ENCODE measurements around the gene EIF4G3. TPM values are rescaled to one million over a fixed set of nuclear protein-coding genes. Genes with fewer than 3 reads are reported as not detected.

Gene EIF4G3
- total RNA-seq, 1 experiment from 2014 or later: 72.0 TPM

GRCh38 chr1:20760322-20760721 is 416.4 kb downstream of the EIF4G3 start:
- Histone ChIP-seq H3K4me1 (ENCODE audit: insufficient read depth, low read length) (no peaks in the 10 kb centered on the region; the same call in 1 of the 2 replicates), H2BK120ac (ENCODE audit: low read depth, low read length, poor library complexity, severe bottlenecking) (no peak overlapping the region), H3K9ac (ENCODE audit: extremely low read depth, insufficient read length, low read length) (no peak overlapping the region), H2BK12ac (ENCODE audit: insufficient read length, low read depth, low read length) (no peak overlapping the region), H3K79me1 (ENCODE audit: insufficient read depth, low read depth, low read length, poor library complexity, severe bottlenecking) (peaks cover 5% of the 10 kb centered on the region), H2BK20ac (ENCODE audit: low read depth, low read length, poor library complexity, severe bottlenecking) (no peak overlapping the region), H2AK5ac (ENCODE audit: insufficient read length, low read length) (no peak overlapping the region), H4K91ac (ENCODE audit: insufficient read length, low read depth, low read length) (no peak overlapping the region), H2BK5ac (ENCODE audit: insufficient read length, low read length) (no peak overlapping the region), H3K56ac (ENCODE audit: insufficient read length, low read depth, low read length) (no peak overlapping the region), H3K23ac (ENCODE audit: insufficient read length, low read depth, low read length) (no peak overlapping the region), H4K20me1 (ENCODE audit: control insufficient read depth, insufficient read depth, insufficient read length) (no peaks in the 10 kb centered on the region), H3K27me3 (ENCODE audit: insufficient read depth, low read length) (no peaks in the 10 kb centered on the region), H3K79me2 (ENCODE audit: insufficient read depth, low read length) (no peaks in the 10 kb centered on the region), H3K9me3 (ENCODE audit: control insufficient read depth, low read depth, low read length) (no peaks in the 10 kb centered on the region), H3K14ac (ENCODE audit: insufficient read depth, low read length) (no peak overlapping the region), H2AFZ (ENCODE audit: low read length) (no peak overlapping the region), H3T11ph (ENCODE audit: low read length) (no peak overlapping the region), H3K23me2 (ENCODE audit: insufficient read length, low read depth, low read length, poor library complexity, severe bottlenecking) (no peaks in the 10 kb centered on the region), H4K8ac (replicated peaks; ENCODE audit: insufficient read length, low read depth, low read length) (no peak overlapping the region), H4K5ac (ENCODE audit: insufficient read length, low read depth, low read length) (no peak overlapping the region), H3K4ac (ENCODE audit: low read depth, low read length) (no peak overlapping the region), H3K18ac (ENCODE audit: insufficient read length, low read depth, low read length) (no peak overlapping the region), H3K27ac (ENCODE audit: insufficient read length, low read depth, low read length) (no peak overlapping the region), H3K4me2 (ENCODE audit: insufficient read depth, insufficient read length, low read length) (no peak overlapping the region), H2BK15ac (ENCODE audit: low read depth, low read length) (no peak overlapping the region)
- Mint-ChIP-seq H3K9me3 (no peaks in the 10 kb centered on the region), H3K4me3 (no peak overlapping the region), H3K36me3 (ENCODE audit: insufficient read depth in 1 of 3, low read depth in 3 of 3) (peaks cover 54 to 92% (median 90%) of the 10 kb centered on the region in 3 experiments; a peak in 6 of 7 replicates), H3K27me3 (ENCODE audit: low read depth) (no peaks in the 10 kb centered on the region), H3K4me1 (peaks cover 16 to 20% of the 10 kb centered on the region in 2 experiments), H3K27ac (peak overlapping the region in 1 of 3 experiments; percentile 12; a peak in 1 of 7 replicates)
- no CpG with 5 or more reads among the region's 6 CpGs for WGBS (ENCODE audit: extremely low coverage, insufficient read length, low lambda C conversion rate)
- no peak for TF ChIP-seq CTCF (conservative IDR thresholded peaks at IDR 0.05)
- no peak for DNase-seq

Small RNAs within 50 kb of the gene (microRNA-seq; reads per million reads assigned to microRNA genes)
- not detected for gene MIR1256 (ENCODE audit: borderline microRNAs expressed)

Other genes with a start within 250 kb of the EIF4G3 start
- 27.7 and 31.1 TPM in 2 replicates for gene ECE1, start 113.6 kb upstream of the EIF4G3 start, total RNA-seq (2021)